ENCODE measurements around the gene FOXP1. TPM values are rescaled to one million over a fixed set of nuclear protein-coding genes. Genes with fewer than 3 reads are reported as not detected.
A peak's percentile ranks its signal among the peaks of the same experiment; 100 is the strongest.

FOXP1 gene
- total and polyA plus RNA-seq, 9 of the 15 experiments (the other 6 are each of a cell fraction or from before 2014, with no cell fraction given) = 7.7 to 34.5 (median 13.7) TPM

DNA sequence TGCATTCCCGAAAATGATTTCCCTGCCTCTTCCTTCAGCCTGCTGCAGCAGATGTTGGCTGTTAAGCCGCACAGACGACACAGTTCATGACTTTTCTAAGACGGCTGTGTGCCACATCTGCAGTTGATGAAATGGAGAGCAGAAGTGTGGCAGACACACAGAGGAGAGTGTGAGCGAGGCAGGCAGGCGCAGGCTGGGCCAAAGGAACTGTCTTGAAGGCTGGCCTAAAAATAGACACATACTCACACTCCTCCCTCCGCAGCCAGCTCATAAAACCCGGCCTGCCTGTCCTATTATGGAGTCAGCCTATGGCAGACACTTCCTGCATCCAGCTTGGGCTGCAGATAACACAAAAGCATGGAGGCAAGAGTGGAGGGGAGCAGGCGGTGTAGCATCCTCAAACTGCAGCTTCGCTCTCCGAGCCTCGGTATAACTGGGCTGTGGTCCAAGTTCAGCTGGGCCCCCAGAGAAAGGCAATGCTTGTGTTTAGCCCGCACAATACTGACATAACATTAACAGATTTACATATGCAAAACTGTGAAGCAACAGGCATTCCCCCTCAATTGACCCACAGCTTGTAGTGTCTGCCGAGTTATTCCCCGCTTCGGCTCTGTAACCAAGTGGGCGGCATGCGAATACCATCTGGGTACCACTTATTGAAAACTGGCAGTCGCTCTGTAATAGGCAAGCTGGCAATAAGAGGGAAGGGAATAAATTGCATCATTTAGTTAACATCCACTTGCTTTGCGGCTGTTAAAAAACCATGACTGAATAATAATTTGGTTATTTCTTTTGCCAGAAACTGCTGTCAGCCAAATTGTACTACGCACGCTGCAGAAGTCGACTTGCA lies 40.8 kb downstream of the FOXP1 start:
- CTCF ChIA-PET (ENCODE audit: low intra/inter-chr PET ratio) = no interaction called here
- no peaks in the 10 kb centered on the region for H3K27me3 ChIP-seq (ENCODE audit: control insufficient read depth in 2 of 2, insufficient read depth in 2 of 2, low read length in 2 of 2)
- 38% methylated on average over 23 of the region's 23 CpGs for WGBS (ENCODE audit: insufficient coverage, low coverage, missing lambda C conversion rate)
- BruUV-seq (replicated peaks) = no TSS peak
- no peaks in the 10 kb centered on the region for H3K79me2 ChIP-seq (ENCODE audit: control insufficient read depth, insufficient read depth, low read length)
- H3K36me3 ChIP-seq (ENCODE audit: control insufficient read depth, insufficient read depth, low read length) = no peaks in the 10 kb centered on the region
- H3K9me1 ChIP-seq (ENCODE audit: control insufficient read depth, insufficient read depth, low read length) = no peaks in the 10 kb centered on the region
- in situ Hi-C loops (cut with MboI) = no loop called here
- peak overlapping the region; percentile 76 for H2AFZ ChIP-seq (ENCODE audit: low read depth, low read length)
- no peaks in the 10 kb centered on the region for H3K9me3 ChIP-seq (replicated peaks; ENCODE audit: control insufficient read depth, insufficient read depth, low read depth, low read length)
- peak; percentile 98 for FAIRE-seq
- peak overlapping the region; percentile 57 for H3K27ac ChIP-seq (ENCODE audit: extremely low read depth, low read depth, low read length)
- H3K4me1 ChIP-seq (replicated peaks in 1 of 2; ENCODE audit: control insufficient read depth in 2 of 2, insufficient read depth in 2 of 2, low read length in 2 of 2) = peaks cover 12 to 31% of the 10 kb centered on the region in 2 experiments; a peak in 4 of 5 replicates
- POLR2A ChIA-PET = interaction anchor here (0.7 to 1.2 kb wide), 3 partner anchors 11 to 14 kb away, joined by 3 to 4 read pairs (median 3); no protein-coding TSS in a partner anchor
- H3K9ac ChIP-seq (ENCODE audit: insufficient read depth in 1 of 2, low read depth in 2 of 2, low read length in 2 of 2) = peak overlapping the region; percentile 6 to 83
- peak; percentile 21 to 87 (median 50) for DNase-seq (ENCODE audit: extremely low read depth in 1 of 4, low spot score in 3 of 4)
- no peaks in the 10 kb centered on the region for H4K20me1 ChIP-seq (replicated peaks; ENCODE audit: control insufficient read depth, insufficient read depth, low read length)
- ATAC-seq = peak; percentile 97
- H3K4me2 ChIP-seq (ENCODE audit: insufficient read depth, low read length) = peak overlapping the region; percentile 65
- intact Hi-C loops (cut with micrococcal nuclease) = loop anchor here (5.0 kb wide), 1 partner anchor 40 kb away; the partner anchor contains the start of gene FOXP1
- no peak overlapping the region for H3K4me3 ChIP-seq
- peak; percentile 23 for TF ChIP-seq ZFP36 (IDR thresholded peaks at IDR 0.05; ENCODE audit: low read depth, low read length, partially characterized antibody)
- TF ChIP-seq CREM (IDR thresholded peaks at IDR 0.05; ENCODE audit: low read depth) = peak; percentile 61; the same call in 1 of the 2 replicates
- TF ChIP-seq POLR2B (IDR thresholded peaks at IDR 0.05; ENCODE audit: low read depth, partially characterized antibody) = no peak
- TF ChIP-seq JUN (IDR thresholded peaks at IDR 0.05; ENCODE audit: borderline replicate concordance, low read depth, low read length) = no peak; the same call in 1 of the 2 replicates
- TF ChIP-seq JUN (CRISPR knock-in tag; IDR thresholded peaks at IDR 0.05; ENCODE audit: borderline replicate concordance) = peak; percentile 68; the same call in 1 of the 2 replicates
- peak; percentile 38; the same call in 1 of the 2 replicates for TF ChIP-seq ZBTB40 (IDR thresholded peaks at IDR 0.05)
- TF ChIP-seq ZBTB40 (CRISPR knock-in tag; IDR thresholded peaks at IDR 0.05) = no peak
- no peak for TF ChIP-seq ZNF41 (CRISPR knock-in tag; conservative IDR thresholded peaks at IDR 0.05)
- TF ChIP-seq CXXC5 (CRISPR knock-in tag; IDR thresholded peaks at IDR 0.05) = 0 out of 2 replicates have a peak, but pooled peaks have one; percentile 9
- TF ChIP-seq POLR2A (conservative IDR thresholded peaks at IDR 0.05) = 0 out of 2 replicates have a peak, but pooled peaks have one; percentile 34
- TF ChIP-seq TCF3 (CRISPR knock-in tag; IDR thresholded peaks at IDR 0.05) = peak; percentile 58
- no peak for TF ChIP-seq ID3 (CRISPR knock-in tag; IDR thresholded peaks at IDR 0.05)
- TF ChIP-seq ID3 (tag; IDR thresholded peaks at IDR 0.05) = peak; percentile 41; the same call in 1 of the 2 replicates
